Hematopoietic multipotent progenitor cell treated with erythropoietin and hydrocortisone succinate and interleukin-3 and kit ligand, for 4 days (in vitro differentiated cells): Measurements from ENCODE around the gene TIMM13.

Experiments used
- DNase-seq: peaks from one replicate; pipeline ENCODE4 v3.0.0-alpha.2; 2015

The TIMM13 gene

DNA sequence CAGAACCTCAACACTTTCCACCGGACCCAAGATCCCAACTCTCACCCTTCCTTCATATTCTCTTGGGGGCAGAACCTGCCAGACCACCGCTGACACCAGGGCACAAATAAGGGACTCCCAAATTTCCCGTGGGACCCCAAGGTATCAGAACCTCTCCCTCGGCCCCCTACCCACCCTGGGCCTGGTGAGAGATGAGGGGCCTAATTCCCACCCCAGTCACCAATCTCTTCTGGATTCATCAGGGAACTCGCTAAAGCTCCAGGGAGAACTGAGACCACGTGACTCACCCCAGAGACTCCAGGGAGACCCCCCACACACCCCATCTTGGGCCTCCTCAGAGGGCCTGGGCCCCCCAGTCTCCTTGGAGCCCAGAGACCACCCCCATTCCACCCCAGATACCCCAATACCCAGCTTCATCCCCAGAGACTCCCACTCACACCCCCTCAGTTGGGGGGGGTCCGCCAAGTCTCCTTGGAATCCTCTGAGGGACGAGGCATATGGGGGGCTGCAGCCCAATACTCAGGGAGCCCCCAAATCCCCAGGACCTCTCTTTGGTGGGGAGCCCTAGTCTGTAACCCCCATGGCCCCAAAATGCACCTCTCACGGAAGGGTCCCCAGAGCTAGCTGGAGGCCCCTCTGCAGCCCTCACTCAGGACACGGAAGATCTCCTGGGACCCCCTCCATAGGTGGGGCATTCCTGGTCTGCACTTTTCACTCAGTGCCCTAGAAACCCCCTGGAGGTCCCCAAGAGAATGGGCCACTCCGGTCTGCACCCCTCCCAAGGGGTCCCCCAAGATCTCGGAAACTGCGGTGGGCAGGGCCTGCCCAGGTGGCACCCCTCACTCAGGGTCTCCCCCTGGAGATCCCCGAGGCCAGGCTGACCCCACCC, 27.8 kb upstream of the TIMM13 start:
- DNase-seq, result no peak

DNA sequence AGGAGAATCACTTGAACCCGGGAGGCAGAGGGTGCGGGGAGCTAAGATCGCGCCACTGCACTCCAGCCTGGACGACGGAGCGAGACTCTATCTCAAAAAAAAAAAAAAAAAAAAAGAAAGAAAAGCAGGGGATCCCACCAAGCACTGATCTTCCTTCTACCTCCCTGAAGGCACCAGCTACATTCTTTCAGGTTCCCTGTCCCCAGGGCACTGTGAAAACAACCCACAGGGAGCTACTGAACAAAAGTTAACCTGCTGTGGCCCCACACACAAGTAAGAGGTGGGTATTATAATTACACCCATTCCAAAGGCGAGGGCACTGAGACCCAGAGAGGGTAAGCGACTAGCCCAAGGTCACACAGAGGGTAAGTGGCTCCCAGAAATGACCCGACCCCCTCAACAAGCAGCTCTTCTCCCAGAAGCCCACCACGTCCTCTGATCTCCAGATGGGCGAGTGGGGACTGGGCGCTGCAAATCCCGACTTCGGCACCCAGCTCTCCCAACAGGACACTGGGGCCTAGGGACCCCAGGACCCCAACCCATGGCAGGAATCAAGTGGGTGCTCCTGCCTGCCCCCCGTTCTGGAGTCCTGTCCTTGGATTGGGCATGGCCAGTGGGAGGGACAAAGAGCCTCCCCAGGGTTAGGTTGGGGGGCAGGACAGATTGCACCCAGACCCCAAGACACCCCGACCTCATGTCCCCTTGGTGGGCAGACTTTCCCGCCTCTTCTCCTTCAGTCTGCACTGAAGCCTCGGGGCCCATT, 27.0 kb upstream of the TIMM13 start:
- no peak for DNase-seq

DNA sequence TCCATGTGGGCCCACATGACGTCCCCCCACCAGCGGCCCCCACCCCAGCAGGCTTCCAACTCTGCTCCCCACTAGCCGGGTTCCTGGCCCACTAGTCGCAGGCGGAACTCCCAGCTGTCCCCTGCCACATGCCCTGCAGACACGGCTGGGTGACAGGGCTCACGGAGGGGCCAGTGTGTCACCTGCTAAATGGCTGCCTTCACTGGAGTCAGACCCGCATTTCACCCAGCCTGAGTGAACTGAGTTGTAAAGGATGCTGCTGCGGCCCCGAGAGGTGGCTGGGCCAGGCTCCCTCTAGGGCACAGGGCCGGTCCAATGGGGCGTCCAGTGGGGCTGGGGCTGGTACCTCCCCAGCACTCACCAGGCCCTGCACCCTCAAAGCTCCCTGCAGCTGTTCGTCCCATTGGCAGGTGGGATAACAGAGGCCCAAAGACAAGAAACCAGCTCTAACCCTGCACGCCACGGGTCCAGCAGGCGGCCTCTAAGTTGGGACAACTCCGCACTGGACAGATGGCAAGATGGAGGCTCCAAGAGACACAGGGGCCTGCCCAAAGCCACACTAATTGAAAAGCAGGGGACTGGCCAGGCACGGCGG, 26.1 kb upstream of the TIMM13 start:
- no peak for DNase-seq

DNA sequence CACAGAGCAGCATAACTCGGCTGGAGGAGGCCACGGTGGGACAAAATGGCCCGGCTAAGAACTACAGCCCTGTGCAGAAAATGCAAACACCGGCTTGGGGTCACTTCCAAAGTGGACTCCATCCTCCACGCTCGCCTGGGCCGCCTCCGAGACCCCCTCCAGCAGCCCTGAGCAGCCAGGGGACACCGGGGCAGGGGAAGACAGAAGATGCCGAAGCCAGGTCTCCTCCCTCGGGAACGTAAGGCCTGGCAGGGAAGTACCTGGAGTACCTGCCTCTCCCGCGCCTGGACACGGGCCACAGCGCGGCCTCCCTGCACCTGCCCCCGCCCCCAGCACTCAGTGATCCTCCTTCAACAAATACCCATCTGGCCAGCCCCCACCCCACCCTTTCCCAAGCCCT, 24.4 kb upstream of the TIMM13 start:
- DNase-seq, result no peak

DNA sequence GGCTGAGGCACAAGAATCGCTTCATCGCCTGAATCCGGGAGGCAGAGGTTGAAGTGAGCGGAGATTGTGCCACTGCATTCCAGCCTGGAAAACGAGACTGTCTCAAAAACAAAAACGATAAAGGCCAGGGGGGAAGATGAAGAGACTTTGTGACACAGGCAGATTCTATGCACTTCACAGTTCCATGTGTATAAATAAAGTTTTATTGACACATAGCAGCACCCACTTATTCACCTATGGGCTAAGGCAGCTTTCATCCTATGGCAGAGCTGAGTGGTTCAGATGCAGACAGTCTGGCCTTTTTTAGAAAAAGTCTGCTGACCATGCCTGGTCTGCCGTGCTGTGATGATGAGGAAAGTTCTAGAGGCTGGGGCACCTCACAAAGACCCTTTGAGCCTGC, 23.8 kb upstream of the TIMM13 start:
- DNase-seq, result no peak

DNA sequence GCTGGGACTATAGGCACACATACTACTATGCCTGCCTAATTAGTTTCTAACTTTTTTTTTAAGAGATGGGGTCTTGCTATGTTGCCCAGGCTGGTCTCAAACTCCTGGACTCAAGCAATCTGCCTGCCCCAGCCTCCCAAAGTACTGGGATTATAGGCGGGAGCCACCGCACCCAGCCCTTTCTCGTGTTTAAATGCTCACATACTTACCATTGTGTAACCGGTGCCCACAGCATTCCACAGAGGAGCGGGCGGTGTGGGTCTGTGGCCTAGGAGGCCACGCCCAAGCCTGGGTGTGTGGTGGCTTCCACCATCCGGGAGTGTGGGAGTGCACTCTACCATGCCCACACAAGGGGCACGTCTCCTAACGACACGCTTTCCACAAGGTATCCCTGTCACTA, 21.6 kb upstream of the TIMM13 start:
- no peak for DNase-seq

DNA sequence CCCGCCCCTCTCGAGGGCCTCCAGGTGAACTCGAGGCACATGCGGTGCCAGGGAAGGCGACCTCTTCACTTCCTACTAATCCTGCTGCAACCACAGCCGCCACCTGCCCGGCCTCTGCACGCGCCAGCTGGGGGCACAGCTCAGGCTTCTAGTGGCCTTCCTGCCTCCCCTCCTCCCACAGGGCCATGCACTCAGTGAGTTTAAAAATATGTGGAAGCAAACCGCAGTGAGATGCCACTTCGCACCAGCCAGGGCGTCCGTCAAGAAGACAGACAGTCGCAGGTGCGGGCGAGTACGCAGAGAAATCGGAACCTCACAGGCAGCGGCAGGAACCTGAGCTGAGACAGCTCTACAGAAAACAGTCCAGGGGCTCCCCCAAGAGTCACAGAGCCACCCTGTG, 19.0 kb upstream of the TIMM13 start:
- DNase-seq, result peak; percentile 78

DNA sequence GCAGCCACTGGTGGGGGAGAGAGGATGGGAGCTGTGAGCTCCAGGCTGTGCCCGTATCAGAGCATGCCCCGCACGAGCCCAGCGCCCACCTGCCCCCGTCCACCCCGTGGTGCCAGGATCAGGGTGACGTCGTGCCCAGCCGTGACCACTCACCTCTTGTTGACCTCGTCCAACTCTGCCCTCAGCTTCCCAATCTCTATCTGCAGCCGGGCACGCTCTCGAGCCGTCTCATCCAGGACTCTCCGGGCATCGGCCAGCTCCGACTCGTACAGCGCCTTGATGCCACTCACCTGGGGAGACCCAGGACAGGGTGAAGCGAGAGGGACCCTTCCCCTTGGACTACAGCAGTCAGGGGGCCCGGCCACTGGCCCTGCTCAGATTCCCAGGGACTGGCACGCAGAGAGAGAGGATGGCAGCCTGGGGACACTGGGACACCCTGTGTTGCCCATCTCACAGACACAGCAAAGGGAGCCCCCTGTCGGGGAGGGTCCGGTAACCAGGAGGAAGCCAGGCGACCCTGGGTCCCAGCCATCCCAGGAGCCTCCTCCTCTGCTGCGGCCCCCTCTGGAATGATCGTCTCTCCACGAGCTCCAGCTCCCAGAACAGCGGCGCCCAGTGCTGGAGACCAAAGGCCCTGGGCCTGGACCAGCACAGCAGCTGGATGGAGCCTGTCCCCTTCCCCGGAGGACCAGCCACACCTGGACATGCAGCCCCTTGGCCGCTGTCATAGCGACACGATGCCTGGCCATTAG, 17.0 kb upstream of the TIMM13 start:
- DNase-seq, result no peak

DNA sequence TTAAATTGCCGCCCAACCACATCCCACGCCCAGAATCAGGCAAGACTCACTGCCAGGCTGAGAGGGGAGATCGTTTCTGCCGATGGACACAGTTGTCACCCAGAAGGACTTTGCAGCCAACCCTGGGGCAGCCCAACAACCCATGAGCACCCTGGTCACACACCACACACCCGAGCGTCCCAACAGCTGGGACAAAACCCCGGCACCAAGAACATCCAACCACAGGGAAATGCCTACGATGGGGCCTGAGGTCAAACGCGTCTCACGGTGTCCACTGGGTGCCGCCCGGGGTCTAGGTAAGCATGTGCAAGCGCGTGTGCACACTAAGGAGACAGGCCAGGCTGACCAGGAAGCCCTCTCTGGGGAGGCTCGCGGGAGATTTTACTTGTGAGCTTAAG, 16.4 kb upstream of the TIMM13 start:
- DNase-seq, result no peak

DNA sequence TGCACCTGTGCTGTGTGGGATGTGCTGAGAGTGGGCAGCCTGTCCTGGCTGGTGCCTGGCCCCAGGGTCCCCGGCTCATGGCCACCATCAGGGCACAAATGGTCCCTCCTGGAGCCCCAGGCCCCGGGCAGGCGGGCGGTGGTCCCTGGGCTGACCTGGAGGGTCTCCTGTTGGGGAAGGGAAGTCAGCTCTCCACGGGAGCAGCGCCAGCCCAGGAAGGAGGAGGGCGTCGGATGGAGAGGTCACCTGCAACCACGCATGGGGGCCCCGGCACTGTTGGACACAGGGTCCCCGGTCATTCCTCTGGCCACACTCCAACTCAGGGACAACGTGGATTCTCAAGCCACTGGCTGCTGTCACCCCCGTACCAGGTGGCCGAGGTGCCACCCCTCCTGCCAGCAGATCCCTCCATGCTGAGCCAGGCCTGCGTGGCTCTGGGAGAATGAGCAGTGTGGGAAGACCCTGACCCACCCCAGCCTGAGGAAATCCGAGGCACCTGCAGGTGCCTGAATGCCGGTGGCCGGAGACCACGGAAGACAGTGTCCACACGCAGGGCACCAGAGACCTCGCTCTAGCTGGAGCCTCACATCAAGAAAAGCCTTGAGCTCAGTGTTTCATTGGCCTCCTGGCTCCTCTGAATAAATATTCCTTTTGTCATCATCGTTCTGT, 15.9 kb upstream of the TIMM13 start:
- DNase-seq, result no peak

DNA sequence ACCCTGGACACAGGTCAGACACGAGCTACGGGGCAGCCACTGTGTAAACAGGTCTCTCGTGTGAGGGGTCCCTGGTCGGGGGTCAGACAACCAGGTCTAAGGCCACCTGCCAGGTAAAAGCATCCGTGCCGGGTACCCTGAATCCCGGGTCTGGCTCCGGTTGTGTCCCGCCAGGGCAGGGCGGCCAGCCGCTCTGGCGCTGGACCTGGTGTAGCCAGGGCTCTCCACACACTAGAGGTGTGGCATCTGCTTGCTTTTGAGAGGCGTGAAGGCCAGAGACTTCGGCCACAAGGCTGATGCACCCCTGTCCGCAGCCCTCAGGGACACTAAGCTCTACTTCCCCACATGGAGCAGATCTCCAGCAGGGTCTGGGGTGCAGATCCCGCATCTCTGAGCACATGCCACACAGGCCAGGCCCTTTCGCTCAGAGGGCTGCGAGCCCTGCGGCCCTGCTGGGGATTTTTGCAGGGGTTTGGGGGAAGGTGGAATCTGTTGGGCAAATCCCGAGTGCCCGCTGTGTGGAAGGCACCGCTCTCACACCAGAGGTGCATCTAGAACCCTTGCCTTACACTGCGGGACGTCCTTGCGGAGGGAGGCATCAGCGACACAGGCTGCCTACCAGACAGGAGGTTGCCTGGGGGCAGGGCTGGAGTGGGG, 13.8 kb upstream of the TIMM13 start:
- DNase-seq, result no peak

DNA sequence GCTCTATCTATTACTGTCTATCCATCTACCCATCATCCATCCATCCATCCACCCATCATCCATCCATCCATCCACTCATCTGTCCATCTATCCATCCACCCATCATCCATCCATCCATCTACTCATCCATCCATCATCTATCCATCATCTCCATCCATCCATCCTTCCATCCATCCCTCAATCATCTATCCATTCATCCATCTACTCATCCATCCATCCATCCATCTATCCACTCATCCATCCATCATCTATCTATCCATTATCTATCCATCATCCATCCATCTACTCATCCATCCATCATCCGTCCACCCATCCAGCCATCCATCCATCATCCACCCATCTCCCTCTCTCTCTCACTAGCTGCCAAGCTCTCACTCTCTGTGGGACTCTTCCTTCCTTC, 13.1 kb upstream of the TIMM13 start:
- DNase-seq, result no peak

DNA sequence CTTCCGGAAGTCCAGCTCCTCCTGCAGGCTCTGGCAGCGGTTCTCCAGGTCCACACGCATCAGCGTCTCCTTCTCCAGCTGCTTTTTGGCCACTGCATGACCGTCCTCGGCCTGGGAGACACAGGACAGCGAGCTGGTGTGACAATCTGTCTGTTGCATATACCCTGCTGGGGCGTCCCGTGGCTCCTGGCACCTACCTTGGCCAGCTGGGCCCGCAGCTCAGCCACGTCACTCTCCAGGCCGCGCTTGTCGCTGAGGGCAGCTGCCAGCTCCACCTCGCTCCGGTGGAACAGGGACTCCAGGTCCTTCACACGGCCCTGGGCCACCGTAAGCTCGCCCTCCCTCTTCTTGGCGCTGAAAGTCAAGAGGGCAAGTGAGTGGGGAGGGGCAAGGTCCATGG, 10.8 kb upstream of the TIMM13 start:
- DNase-seq, result no peak

DNA sequence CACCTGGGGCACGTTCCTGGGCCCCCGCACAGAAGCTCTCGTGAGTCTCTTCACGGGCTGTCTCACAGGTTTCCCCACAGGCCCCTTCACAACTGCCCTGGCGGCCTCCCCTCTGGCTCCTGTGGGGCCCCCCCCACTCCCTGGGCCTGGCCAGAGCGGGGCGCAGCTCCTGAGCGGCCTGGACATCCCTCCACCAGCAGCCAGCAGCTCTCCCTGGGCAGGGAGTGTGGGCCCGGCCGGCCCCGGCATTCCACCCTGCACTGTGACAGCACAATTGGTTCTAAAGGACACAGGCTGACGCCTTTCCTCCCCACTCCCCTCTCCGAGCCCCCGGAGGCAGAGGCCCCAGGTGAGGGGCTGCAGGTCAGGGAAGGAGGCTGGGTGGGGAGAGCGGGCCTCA, 9.5 kb upstream of the TIMM13 start:
- no peak for DNase-seq

DNA sequence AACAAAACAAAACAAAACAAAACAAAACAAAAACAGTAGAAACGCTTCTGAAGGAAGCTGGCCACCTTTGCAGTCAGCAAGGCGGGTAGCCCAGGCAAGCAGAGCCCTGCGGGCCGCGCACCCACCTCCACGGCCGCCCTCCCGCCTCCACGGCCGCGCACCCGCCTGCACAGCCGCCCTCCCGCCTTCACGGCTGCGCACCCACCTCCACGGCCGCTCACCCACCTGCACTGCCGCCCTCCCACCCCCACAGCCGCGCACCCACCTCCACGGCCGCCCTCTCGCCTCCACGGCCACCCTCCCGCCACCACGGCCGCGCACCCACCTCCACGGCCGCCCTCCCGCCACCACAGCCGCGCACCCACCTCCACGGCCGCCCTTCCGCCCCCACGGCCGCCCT, 9.0 kb upstream of the TIMM13 start:
- no peak for DNase-seq

DNA sequence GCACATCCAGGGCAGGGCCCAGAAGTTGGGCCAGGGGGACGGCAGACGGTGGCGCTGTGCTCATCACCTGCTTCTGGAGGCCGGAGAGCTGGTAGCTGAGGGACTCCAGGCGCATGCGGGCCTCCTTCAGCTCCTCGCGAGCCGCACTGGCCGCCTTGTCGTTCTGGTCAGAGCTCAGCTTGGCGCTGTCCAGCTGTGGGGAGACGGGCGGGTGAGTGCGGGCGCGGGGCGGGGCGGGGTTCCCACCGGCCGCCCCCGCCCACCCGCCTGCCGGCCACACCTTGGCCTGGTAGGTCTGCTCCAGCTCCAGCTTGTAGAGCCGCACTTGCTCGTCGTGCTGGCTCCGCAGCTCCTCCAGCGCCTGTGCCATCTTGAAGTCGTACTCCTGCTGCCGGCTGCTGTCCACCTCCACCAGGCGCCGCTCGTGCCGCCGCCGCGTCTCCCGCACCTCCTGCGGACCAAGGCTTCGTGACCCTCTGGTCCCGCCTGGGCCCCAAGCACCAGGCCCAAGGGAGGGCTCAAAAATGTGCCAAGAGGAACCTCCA, 7.4 kb upstream of the TIMM13 start:
- DNase-seq, result no peak

DNA sequence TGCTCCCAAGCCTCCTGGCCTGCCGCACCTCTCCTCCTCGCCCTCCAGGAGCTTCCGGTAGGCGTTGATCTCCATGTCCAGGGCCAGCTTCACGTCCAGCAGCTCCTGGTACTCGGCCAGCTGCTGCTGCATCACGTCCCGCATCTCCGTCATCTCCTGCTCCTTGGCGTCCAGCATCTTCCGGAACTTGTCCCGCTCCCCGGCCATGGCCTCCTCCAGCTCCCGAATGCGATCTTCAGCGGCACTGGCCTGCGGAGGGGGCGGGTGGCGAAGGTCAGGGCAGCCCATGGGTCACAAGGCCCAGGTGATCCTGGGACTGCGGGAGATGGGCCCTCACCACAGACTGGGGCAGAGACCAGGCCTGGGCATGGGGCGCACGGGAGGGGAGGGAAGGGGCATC, 6.9 kb upstream of the TIMM13 start:
- no peak for DNase-seq

DNA sequence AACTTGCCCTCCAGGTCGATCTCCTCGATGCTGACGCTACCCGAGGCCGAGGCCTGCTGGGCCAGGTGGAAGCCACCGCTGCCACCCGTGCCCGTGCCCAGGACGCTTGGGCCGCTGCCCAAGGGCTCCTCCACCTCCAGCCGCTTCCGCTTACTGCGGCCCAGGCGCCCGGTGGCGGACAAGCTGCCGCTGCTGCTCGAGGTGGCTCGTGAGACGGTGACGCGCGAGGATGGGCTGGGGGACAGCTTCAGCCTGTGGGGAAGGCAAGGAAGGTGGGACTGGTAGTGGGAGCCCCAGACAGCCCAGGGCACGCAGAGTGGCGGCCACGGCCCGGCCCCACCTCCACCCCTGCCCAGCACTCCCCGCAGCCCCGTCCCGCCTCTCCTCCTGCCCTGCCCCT, 6.5 kb upstream of the TIMM13 start:
- DNase-seq, result no peak

DNA sequence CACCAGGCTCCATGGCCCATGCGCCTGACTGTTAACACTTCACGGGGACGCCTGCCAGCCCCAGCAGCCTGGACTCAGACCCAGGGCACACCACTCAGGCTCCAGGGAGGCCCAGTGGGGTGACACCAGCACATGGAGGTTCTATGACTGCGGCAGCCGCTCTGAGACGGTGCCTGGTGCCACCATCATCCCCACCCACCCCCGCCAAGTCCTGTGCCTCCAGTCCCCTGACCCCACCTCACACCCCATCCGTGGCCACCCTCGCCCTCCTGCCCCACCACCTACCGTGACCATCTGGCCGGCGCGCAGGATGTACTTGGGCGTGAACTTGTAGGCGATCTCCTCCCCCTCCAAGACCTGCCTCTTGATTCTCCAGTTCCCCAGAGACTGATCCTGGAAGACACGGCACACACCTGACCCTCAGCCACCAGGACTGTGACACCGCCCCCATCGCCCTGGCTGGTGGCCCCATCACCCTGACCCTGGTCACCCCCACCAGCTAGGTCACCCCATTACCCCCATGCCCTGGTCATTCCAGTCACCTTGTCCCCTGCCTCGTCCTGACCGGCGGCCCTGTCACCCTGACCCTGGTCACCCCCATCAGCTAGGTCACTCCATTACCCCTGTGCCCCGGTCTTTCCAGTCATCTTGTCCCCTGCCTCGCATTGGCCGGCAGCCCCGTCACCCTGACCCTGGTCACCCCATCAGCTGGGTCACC, 4.9 kb upstream of the TIMM13 start:
- DNase-seq, result no peak

DNA sequence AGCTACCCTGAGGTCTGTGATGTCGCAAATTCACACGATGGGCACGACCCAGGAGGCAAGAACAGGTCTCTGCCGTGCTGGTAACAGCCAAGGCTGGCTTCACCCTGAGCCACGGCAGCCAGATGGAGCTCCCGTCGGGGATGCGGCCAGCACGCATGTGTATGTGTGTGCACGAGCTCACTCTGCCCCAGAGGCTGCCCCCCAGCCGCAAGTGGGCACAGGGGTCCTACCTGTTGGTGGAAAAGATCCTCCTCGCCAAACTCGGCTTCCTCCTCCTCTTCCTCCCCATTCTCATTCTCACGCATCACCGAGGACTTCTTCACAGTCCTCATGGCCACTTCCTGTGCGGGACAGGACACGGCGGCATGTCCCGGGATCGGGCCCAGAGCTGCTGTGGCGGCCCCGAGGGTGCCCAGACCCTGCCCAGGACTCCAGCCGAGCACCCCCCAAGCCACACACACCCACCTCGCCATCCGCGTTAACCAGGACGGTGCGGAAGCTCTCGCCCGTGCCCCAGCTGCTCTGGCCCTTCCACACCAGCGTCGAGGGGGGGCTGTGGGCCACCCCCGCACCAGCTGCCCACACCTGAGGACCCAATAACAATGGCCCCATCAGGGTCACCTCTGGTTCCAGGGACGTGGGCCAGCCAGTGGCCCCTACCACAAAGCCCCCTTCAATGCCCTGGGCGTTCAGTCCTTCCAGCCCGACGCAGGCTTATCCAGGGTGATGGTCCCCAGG, 4.1 kb upstream of the TIMM13 start:
- DNase-seq, result no peak
